H1 (cell line): Measurements from ENCODE around the gene LHFPL3. TPM values are rescaled to one million over a fixed set of nuclear protein-coding genes. Genes with fewer than 3 reads are reported as not detected.

Experiments used
- CTCF ChIA-PET: fragments of 300-600 bp; sonication (Branson Sonifier 250); formaldehyde crosslinking; loops from one replicate; lab custom pipeline; 2021; ENCODE audit not compliant: partially characterized antibody; lab: Charles Lee
- POLR2A ChIA-PET: fragments of 300-600 bp; sonication (Branson Sonifier 250); formaldehyde crosslinking; loops from one replicate; lab custom pipeline; 2021; ENCODE audit warnings: inconsistent platforms; ENCODE audit not compliant: partially characterized antibody; lab: Charles Lee
- DNase-seq, 2 experiments: peaks; one replicate each; pipeline versions ENCODE4 v3.0.0 to v3.0.0-alpha.2; 2010 to 2022; ENCODE audit warnings: low spot score in 2 of 2, low read depth in 1 of 2, mixed read lengths in 1 of 2
- FAIRE-seq: peaks from 2 replicates; lab custom pipeline; 2011; peaks lifted over from hg19 to GRCh38; lab: Jason Lieb, UNC
- H2AFZ ChIP-seq: 2 replicates; pipeline ENCODE4 v1.8.1; 2012; ENCODE audit warnings: low read length, inconsistent platforms
- H2AK5ac ChIP-seq: 2 replicates; pipeline ENCODE4 v1.6.1; 2013; ENCODE audit warnings: low read depth, low read length
- H2BK120ac ChIP-seq: replicated peaks from 2 replicates; pipeline ENCODE3; 2013; ENCODE audit warnings: low read depth, low read length, inconsistent platforms
- H2BK12ac ChIP-seq: 2 replicates; pipeline ENCODE4 v1.6.1; 2013; ENCODE audit warnings: low read depth, low read length
- H2BK15ac ChIP-seq: 2 replicates; pipeline ENCODE4 v1.6.1; 2013; ENCODE audit warnings: low read length
- H2BK20ac ChIP-seq: 2 replicates; pipeline ENCODE4 v1.6.1; 2013; ENCODE audit warnings: low read length
- H2BK5ac ChIP-seq: 2 replicates; pipeline ENCODE4 v1.6.1; 2013; ENCODE audit warnings: low read depth, low read length
- H3K14ac ChIP-seq: 2 replicates; pipeline ENCODE4 v1.6.1; 2013; ENCODE audit warnings: inconsistent platforms; ENCODE audit not compliant: insufficient read length
- H3K18ac ChIP-seq: 2 replicates; pipeline ENCODE4 v1.6.1; 2013; ENCODE audit warnings: low read length; ENCODE audit errors: extremely low read depth
- H3K23ac ChIP-seq: 2 replicates; pipeline ENCODE4 v1.6.1; 2013; ENCODE audit warnings: inconsistent platforms; ENCODE audit not compliant: insufficient read length
- H3K23me2 ChIP-seq: 2 replicates; pipeline ENCODE4 v1.6.1; 2013; ENCODE audit warnings: low read depth, low read length
- H3K27ac ChIP-seq: 2 replicates; pipeline ENCODE4 v1.6.1; 2011; ENCODE audit warnings: low read depth, low read length, inconsistent platforms
- H3K27me3 ChIP-seq, 4 experiments: replicated peaks in 1 of 4; 1 replicate in 1 of 4; 2 replicates in 3 of 4; pipeline versions ENCODE4 v1.6.1 to v1.8.1; 2011 to 2013; ENCODE audit warnings: low read length in 3 of 4, mild to moderate bottlenecking in 3 of 4, inconsistent platforms in 2 of 4, mixed read lengths in 2 of 4, moderate library complexity in 1 of 4; ENCODE audit not compliant: control insufficient read depth in 3 of 4, insufficient read depth in 3 of 4; ENCODE audit errors: extremely low read depth in 1 of 4
- H3K36me3 ChIP-seq, 4 experiments: 2 replicates each; pipeline versions ENCODE4 v1.6.1 to v1.8.1; 2011 to 2013; ENCODE audit warnings: mild to moderate bottlenecking in 4 of 4, low read length in 3 of 4, moderate library complexity in 2 of 4, control low read depth in 1 of 4, inconsistent platforms in 1 of 4; ENCODE audit not compliant: insufficient read depth in 4 of 4, control insufficient read depth in 2 of 4
- H3K4ac ChIP-seq: replicated peaks from 2 replicates; pipeline ENCODE3; 2013; ENCODE audit warnings: low read length, low read depth, mixed read lengths, inconsistent platforms; ENCODE audit not compliant: insufficient read length
- H3K4me1 ChIP-seq, 4 experiments: replicated peaks in 1 of 4; 1 replicate in 1 of 4; 2 replicates in 3 of 4; pipeline versions ENCODE4 v1.6.1 to v1.8.1; 2011 to 2013; ENCODE audit warnings: low read length in 3 of 4, inconsistent platforms in 2 of 4, mixed read lengths in 1 of 4; ENCODE audit not compliant: insufficient read depth in 4 of 4, control insufficient read depth in 3 of 4
- H3K4me2 ChIP-seq, 2 experiments: 2 replicates each; pipeline versions ENCODE4 v1.6.1 to v1.8.1; 2011 to 2013; ENCODE audit warnings: low read depth in 2 of 2, low read length in 2 of 2, control low read depth in 1 of 2, inconsistent platforms in 1 of 2, mild to moderate bottlenecking in 1 of 2; ENCODE audit not compliant: insufficient read depth in 1 of 2
- H3K4me3 ChIP-seq, 4 experiments: fragments of 200-600, 300-600 bp in 1 of 4; sonication (generic), shearing (Covaris generic), sonication (Bioruptor Twin) in 1 of 4; 2 replicates each; pipeline versions ENCODE4 v1.5.1 to v1.8.1; 2011 to 2016; ENCODE audit warnings: low read length in 4 of 4, low read depth in 3 of 4, control low read depth in 2 of 4, inconsistent platforms in 2 of 4, mild to moderate bottlenecking in 2 of 4, mixed read lengths in 1 of 4, moderate library complexity in 1 of 4; ENCODE audit not compliant: insufficient read depth in 2 of 4; ENCODE audit errors: extremely low read depth in 1 of 4
- H3K56ac ChIP-seq: replicated peaks from 2 replicates; pipeline ENCODE3; 2013; ENCODE audit warnings: low read depth, mild to moderate bottlenecking, mixed read lengths, low read length, inconsistent platforms; ENCODE audit not compliant: insufficient read length
- H3K79me1 ChIP-seq: 2 replicates; pipeline ENCODE4 v1.6.1; 2013; ENCODE audit warnings: low read depth, low read length, control low read depth
- H3K79me2 ChIP-seq, 2 experiments: 2 replicates each; pipeline versions ENCODE4 v1.6.1 to v1.8.1; 2012 to 2013; ENCODE audit warnings: low read length in 2 of 2, mild to moderate bottlenecking in 2 of 2, inconsistent platforms in 1 of 2; ENCODE audit not compliant: insufficient read depth in 2 of 2, control insufficient read depth in 1 of 2
- H3K9ac ChIP-seq, 4 experiments: replicated peaks in 1 of 4; 1 replicate in 1 of 4; 2 replicates in 3 of 4; pipeline versions ENCODE4 v1.6.1 to v1.8.1; 2011 to 2013; ENCODE audit warnings: low read depth in 3 of 4, low read length in 3 of 4, control low read depth in 2 of 4, mild to moderate bottlenecking in 2 of 4, moderate library complexity in 2 of 4, inconsistent platforms in 1 of 4; ENCODE audit errors: extremely low read depth in 1 of 4
- H3K9me3 ChIP-seq, 2 experiments: 2 replicates each; pipeline versions ENCODE4 v1.6.1 to v1.8.1; 2012 to 2013; ENCODE audit warnings: mild to moderate bottlenecking in 2 of 2, moderate library complexity in 2 of 2, control low read depth in 1 of 2, inconsistent platforms in 1 of 2, low read depth in 1 of 2, low read length in 1 of 2, mixed read lengths in 1 of 2; ENCODE audit not compliant: insufficient read depth in 2 of 2
- H4K20me1 ChIP-seq, 2 experiments: replicated peaks in 1 of 2; 2 replicates each; pipeline versions ENCODE3 to v1.8.1; 2011 to 2013; ENCODE audit warnings: inconsistent platforms in 2 of 2, low read length in 2 of 2, mild to moderate bottlenecking in 1 of 2; ENCODE audit not compliant: insufficient read depth in 2 of 2, control insufficient read depth in 1 of 2
- H4K5ac ChIP-seq: 2 replicates; pipeline ENCODE4 v1.6.1; 2013; ENCODE audit warnings: low read length, low read depth, mixed read lengths, inconsistent platforms; ENCODE audit not compliant: insufficient read length
- H4K8ac ChIP-seq: 2 replicates; pipeline ENCODE4 v1.8.0; 2013; ENCODE audit warnings: mild to moderate bottlenecking, moderate library complexity, low read length, inconsistent platforms; ENCODE audit not compliant: insufficient read depth; ENCODE audit errors: extremely low read depth
- H4K91ac ChIP-seq: replicated peaks from 2 replicates; pipeline ENCODE3; 2013; ENCODE audit warnings: low read length, mixed read lengths, inconsistent platforms; ENCODE audit not compliant: insufficient read length
- ASH2L ChIP-seq: fragments of 200-600, 300-600 bp; sonication (generic); IDR thresholded peaks from one replicate; pipeline ENCODE4 v1.7.1; 2017; ENCODE audit warnings: low read length
- CBX8 ChIP-seq: fragments of 300-800, 300-1000 bp; sonication (generic); IDR thresholded peaks from 2 replicates; pipeline ENCODE4 v1.7.1; 2016; ENCODE audit warnings: low read depth, low read length, borderline replicate concordance
- CHD2 ChIP-seq: IDR thresholded peaks from 2 replicates; pipeline ENCODE4 v1.6.1; 2012; ENCODE audit warnings: low read length, improper control_type of control experiment
- EGR1 ChIP-seq: IDR thresholded peaks from 2 replicates; pipeline ENCODE4 v1.6.1; 2011; ENCODE audit warnings: low read depth, low read length, borderline replicate concordance
- EP300 ChIP-seq, 2 experiments: IDR thresholded peaks; 1 replicate in 1 of 2; 2 replicates in 1 of 2; pipeline ENCODE4 v1.6.1; 2011 to 2012; ENCODE audit warnings: low read depth in 2 of 2, low read length in 2 of 2, mild to moderate bottlenecking in 2 of 2, borderline replicate concordance in 1 of 2, inconsistent platforms in 1 of 2, moderate library complexity in 1 of 2
- GTF2F1 ChIP-seq: IDR thresholded peaks from 2 replicates; pipeline ENCODE4 v1.6.1; 2012; ENCODE audit warnings: low read depth, low read length, improper control_type of control experiment, borderline replicate concordance
- JUND ChIP-seq: IDR thresholded peaks from 2 replicates; pipeline ENCODE4 v1.6.1; 2011; ENCODE audit warnings: mild to moderate bottlenecking, improper control_type of control experiment, low read length
- POLR2A ChIP-seq, 2 experiments: IDR thresholded peaks; 1 replicate in 1 of 2; 2 replicates in 1 of 2; pipeline ENCODE4 v1.6.1; 2011; ENCODE audit warnings: low read depth in 2 of 2, low read length in 2 of 2, mild to moderate bottlenecking in 2 of 2; ENCODE audit errors: control extremely low read depth in 1 of 2
- WGBS, 2 experiments: shearing (Covaris generic) in 1 of 2; methylation state at CpG; one replicate each; pipeline versions ENCODE4 v1.1.6 to v1.1.7; 2013 to 2015; ENCODE audit warnings: low lambda C conversion rate in 2 of 2, mixed read lengths in 2 of 2, inconsistent platforms in 1 of 2, low coverage in 1 of 2, missing lambda C conversion rate in 1 of 2; ENCODE audit not compliant: insufficient replicate concordance in 2 of 2, insufficient coverage in 1 of 2, insufficient read length in 1 of 2; ENCODE audit errors: extremely low coverage in 1 of 2, missing lambda C conversion rate in 1 of 2; 5-methylcytosine and 5-hydroxymethylcytosine counted together
- polyA plus RNA-seq, 7 experiments: library from polyadenylated mRNA; depleted of rRNA in 3 of 7; stranded (reverse) in 5 of 7; unstranded in 2 of 7; fragments of >200 nt in 5 of 7; fragments of 200-250 nt in 2 of 7; gene quantifications; 1 replicate in 5 of 7; 2 replicates in 1 of 7; 4 replicates in 1 of 7; pipeline versions ENCODE4 v1.2.1 to v1.2.3, GENCODE V29; 2011 to 2013; ENCODE audit warnings: missing spikeins in 2 of 7, mixed read lengths in 2 of 7
- total RNA-seq: library from RNA; stranded (reverse); fragmentation: NEBNext Ultra II Directional; extraction: Animal tissue kit (Norgen Biotek cat#: 25700); gene quantifications from 2 replicates; pipeline ENCODE4 v1.2.1, GENCODE V29; 2021

Gene LHFPL3
- total and polyA plus RNA-seq, 2 of the 8 experiments (the other 6 are each of a cell fraction or from before 2014, with no cell fraction given): 0.24 to 0.50 TPM

- H3K23ac ChIP-seq: no peak overlapping the region
- no peak overlapping the region for H2AFZ ChIP-seq
- CTCF ChIA-PET: interaction anchor here (0.6 kb wide), 2 partner anchors 101 to 1227 kb away, joined by 3 read pairs; no protein-coding TSS in a partner anchor
- no peak overlapping the region for H3K27ac ChIP-seq
- H3K4me1 ChIP-seq: no peaks in the 10 kb centered on the region
- POLR2A ChIA-PET: no interaction called here
- H2BK120ac ChIP-seq: no peak overlapping the region
- no peak overlapping the region for H3K14ac ChIP-seq
- no peak overlapping the region for H3K18ac ChIP-seq
- H4K5ac ChIP-seq: no peak overlapping the region
- no peak overlapping the region for H2BK5ac ChIP-seq
- H4K20me1 ChIP-seq: no peaks in the 10 kb centered on the region
- H3K9ac ChIP-seq: no peak overlapping the region
- H2AK5ac ChIP-seq: no peak overlapping the region
- no peak for FAIRE-seq
- no peak for DNase-seq
- no peaks in the 10 kb centered on the region for H3K23me2 ChIP-seq
- H3K4ac ChIP-seq: no peak overlapping the region
- no peak overlapping the region for H2BK15ac ChIP-seq
- no peak overlapping the region for H3K56ac ChIP-seq
- 78% methylated on average over 2 of the region's 2 CpGs; no CpG with 5 or more reads in 1 of the 2 experiments for WGBS, 2 experiments
- no peak overlapping the region for H4K91ac ChIP-seq
- H3K9me3 ChIP-seq: peaks cover 3 to 14% of the 10 kb centered on the region in 2 experiments; a peak in 3 of 4 replicates
- no peaks in the 10 kb centered on the region for H3K27me3 ChIP-seq
- H3K79me1 ChIP-seq: no peaks in the 10 kb centered on the region
- no peaks in the 10 kb centered on the region for H3K36me3 ChIP-seq
- no peak overlapping the region for H3K4me2 ChIP-seq
- no peak overlapping the region for H2BK12ac ChIP-seq
- H3K4me3 ChIP-seq: no peak overlapping the region
- H2BK20ac ChIP-seq: no peak overlapping the region
- no peaks in the 10 kb centered on the region for H3K79me2 ChIP-seq
- no peak overlapping the region for H4K8ac ChIP-seq
- no peak for TF ChIP-seq CHD2
- no peak for TF ChIP-seq EGR1
- TF ChIP-seq CBX8: no peak
- TF ChIP-seq JUND: no peak
- TF ChIP-seq EP300 (IDR thresholded peaks at IDR 0.05; ENCODE audit: borderline replicate concordance in 1 of 2, low read depth in 2 of 2, low read length in 2 of 2): no peak
- no peak for TF ChIP-seq POLR2A (IDR thresholded peaks at IDR 0.05; ENCODE audit: control extremely low read depth in 1 of 2, low read depth in 2 of 2, low read length in 2 of 2)
- no peak for TF ChIP-seq ASH2L
- TF ChIP-seq GTF2F1: no peak
Observed at GRCh38 chr7:104694710-104695109, 366.3 kb downstream of the LHFPL3 start.
